ENCODE measurements around the gene ZNF74.

Gene ZNF74

GRCh38 chr22:20422271-20423007 is 28.5 kb downstream of the ZNF74 start:
- no peak for DNase-seq

- DNase-seq, result no peak
These were observed 29.3 kb downstream of the ZNF74 start for GRCh38 chr22:20423008-20423905.

- DNase-seq, result no peak
These were observed 30.1 kb downstream of the ZNF74 start for GRCh38 chr22:20423906-20424551.

- DNase-seq, result no peak
These were observed 30.6 kb downstream of the ZNF74 start for GRCh38 chr22:20424568-20424931.

- DNase-seq, result no peak
These were observed 31.1 kb downstream of the ZNF74 start for GRCh38 chr22:20424932-20425565.

GRCh38 chr22:20425566-20426258 is 31.8 kb downstream of the ZNF74 start:
- no peak for DNase-seq

GRCh38 chr22:20426259-20426615 is 32.3 kb downstream of the ZNF74 start:
- no peak for DNase-seq

GRCh38 chr22:20427104-20427944 is 33.4 kb downstream of the ZNF74 start:
- DNase-seq, result no peak

GRCh38 chr22:20427945-20428417 is 34.0 kb downstream of the ZNF74 start:
- DNase-seq, result no peak

- DNase-seq, result no peak
These were observed 34.7 kb downstream of the ZNF74 start for GRCh38 chr22:20428496-20429253.

- DNase-seq, result no peak
These were observed 35.5 kb downstream of the ZNF74 start for GRCh38 chr22:20429254-20430100.

- no peak for DNase-seq
These were observed 36.3 kb downstream of the ZNF74 start for GRCh38 chr22:20430101-20430719.

GRCh38 chr22:20430720-20431510 is 37.0 kb downstream of the ZNF74 start:
- DNase-seq, result no peak

- DNase-seq, result no peak
These were observed 37.7 kb downstream of the ZNF74 start for GRCh38 chr22:20431511-20432192.

- no peak for DNase-seq
These were observed 38.3 kb downstream of the ZNF74 start for GRCh38 chr22:20432244-20432686.

- no peak for DNase-seq
These were observed 39.2 kb downstream of the ZNF74 start for GRCh38 chr22:20433191-20433590.

GRCh38 chr22:20433686-20434241 is 39.8 kb downstream of the ZNF74 start:
- no peak for DNase-seq

All from amniotic stem cell (primary cell).